HUES64 (cell line): ENCODE measurements around the gene SLC27A5.
"Not testable (repeated sequence)": the region's sequence is repeated elsewhere in the genome, so short reads cannot be mapped to it uniquely, and the experiment has no call there.

Source experiments
- H3K27ac ChIP-seq: 2 replicates; pipeline ENCODE4 v1.7.0; 2013; ENCODE audit warnings: low read depth, low read length, inconsistent platforms
- H3K27me3 ChIP-seq: 2 replicates; pipeline ENCODE4 v1.6.1; 2013; ENCODE audit warnings: mild to moderate bottlenecking, low read length; ENCODE audit not compliant: insufficient read depth
- H3K36me3 ChIP-seq: 2 replicates; pipeline ENCODE4 v1.6.1; 2013; ENCODE audit warnings: mild to moderate bottlenecking, low read length; ENCODE audit not compliant: insufficient read depth
- H3K4me1 ChIP-seq: 2 replicates; pipeline ENCODE4 v1.6.1; 2013; ENCODE audit warnings: mild to moderate bottlenecking, low read length, moderate library complexity; ENCODE audit not compliant: insufficient read depth
- H3K4me3 ChIP-seq: 2 replicates; pipeline ENCODE4 v1.5.1; 2013; ENCODE audit warnings: mild to moderate bottlenecking, low read length, moderate library complexity
- H3K9ac ChIP-seq: 2 replicates; pipeline ENCODE4 v1.6.1; 2013; ENCODE audit warnings: mild to moderate bottlenecking, low read depth, low read length
- H3K9me3 ChIP-seq: 2 replicates; pipeline ENCODE4 v1.6.1; 2013; ENCODE audit warnings: low read depth, low read length; ENCODE audit not compliant: insufficient read depth
- WGBS: fragments of 150-250, 120-280 bp; methylation state at CpG from one replicate; pipeline ENCODE4 v1.1.7; 2013; ENCODE audit warnings: missing lambda C conversion rate; 5-methylcytosine and 5-hydroxymethylcytosine counted together

The SLC27A5 gene

GRCh38 chr19:58471736-58472135 lies 40.1 kb downstream of the SLC27A5 start:
- 96% methylated on average over 39 of the region's 39 CpGs for WGBS

DNA sequence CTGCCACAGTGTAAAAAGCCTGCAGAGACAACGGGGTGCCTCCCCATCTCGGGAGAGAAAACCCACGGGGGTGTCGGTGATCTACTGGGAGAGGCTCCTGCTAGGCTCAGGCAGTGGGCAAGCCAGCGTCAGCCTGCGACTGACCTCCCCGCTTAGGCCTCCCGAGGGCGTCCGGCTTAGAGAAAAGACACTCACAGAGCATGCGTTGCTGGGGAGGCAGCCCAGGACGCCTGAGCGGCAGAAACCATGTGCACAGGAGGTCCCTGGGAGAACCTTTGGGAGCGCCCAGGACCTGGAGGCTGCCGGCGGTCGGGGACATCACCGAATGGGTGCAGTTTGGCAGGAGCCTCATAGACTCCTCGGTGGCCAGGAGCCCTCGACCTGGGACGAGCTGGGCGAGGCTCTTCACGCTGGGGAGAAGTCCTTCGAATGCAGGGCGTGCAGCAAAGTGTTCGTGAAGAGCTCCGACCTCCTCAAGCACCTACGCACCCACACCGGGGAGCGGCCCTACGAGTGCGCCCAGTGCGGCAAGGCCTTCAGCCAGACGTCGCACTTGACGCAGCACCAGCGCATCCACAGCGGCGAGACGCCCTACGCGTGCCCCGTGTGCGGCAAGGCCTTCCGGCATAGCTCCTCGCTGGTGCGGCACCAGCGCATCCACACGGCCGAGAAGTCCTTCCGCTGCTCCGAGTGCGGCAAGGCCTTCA lies 40.8 kb downstream of the SLC27A5 start:
- not testable (repeated sequence) for H3K4me1 ChIP-seq, H3K4me3 ChIP-seq, H3K9me3 ChIP-seq, H3K27me3 ChIP-seq, H3K9ac ChIP-seq, H3K27ac ChIP-seq
- peaks cover 18% of the 10 kb centered on the region; the same call in 1 of the 2 replicates for H3K36me3 ChIP-seq
- 96% methylated on average over 18 of the region's 53 CpGs for WGBS

More at GRCh38 chr19:58471736-58472135, 40.1 kb downstream of the SLC27A5 start:
- no peaks in the 10 kb centered on the region for H3K27me3 ChIP-seq
- no peaks in the 10 kb centered on the region for H3K9me3 ChIP-seq
- H3K4me3 ChIP-seq = no peak overlapping the region
- H3K4me1 ChIP-seq = no peaks in the 10 kb centered on the region
- peaks cover 18% of the 10 kb centered on the region; the same call in 1 of the 2 replicates for H3K36me3 ChIP-seq
- H3K27ac ChIP-seq = no peak overlapping the region
- no peak overlapping the region for H3K9ac ChIP-seq

DNA sequence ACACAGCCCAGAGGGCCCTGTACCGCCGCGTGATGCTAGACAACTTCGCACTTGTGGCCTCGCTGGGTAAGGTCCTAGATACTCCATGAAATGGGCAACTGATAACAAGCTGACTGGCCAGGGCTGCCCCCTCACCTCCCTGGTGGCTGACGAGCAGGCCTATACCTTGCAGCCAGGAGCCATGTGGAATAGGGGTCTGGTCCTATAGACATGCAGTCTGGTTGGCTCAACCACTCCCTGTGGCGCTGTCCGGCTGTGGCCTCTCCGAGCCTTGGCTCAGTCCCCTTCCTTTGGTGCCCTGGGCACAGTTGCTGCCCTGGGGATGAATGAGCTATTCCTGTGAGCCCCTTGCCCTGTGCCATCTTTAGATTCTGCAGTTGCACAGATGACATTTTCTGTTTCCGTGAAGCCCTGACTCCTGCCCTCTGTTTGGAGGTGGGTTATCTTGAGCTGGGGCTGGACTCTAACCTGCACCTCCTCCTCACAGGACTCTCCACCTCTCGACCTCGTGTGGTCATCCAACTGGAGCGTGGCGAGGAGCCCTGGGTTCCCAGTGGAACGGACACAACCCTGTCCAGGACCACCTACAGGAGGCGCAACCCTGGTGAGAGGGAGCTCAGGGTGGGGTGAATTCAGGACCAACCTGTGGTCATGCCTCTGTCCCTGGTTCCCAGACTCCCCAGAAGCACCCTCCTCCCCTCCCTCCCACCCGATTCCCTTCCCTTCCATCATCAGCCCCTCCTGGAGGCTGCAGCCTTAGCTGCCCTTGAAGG lies 42.4 kb downstream of the SLC27A5 start:
- Histone ChIP-seq H3K27me3 (peaks cover 14% of the 10 kb centered on the region), H3K4me3 (no peak overlapping the region), H3K36me3 (peaks cover 18% of the 10 kb centered on the region; the same call in 1 of the 2 replicates), H3K9ac (no peak overlapping the region; the same call in 1 of the 2 replicates), H3K9me3 (no peaks in the 10 kb centered on the region), H3K27ac (no peak overlapping the region), H3K4me1 (no peaks in the 10 kb centered on the region)
- WGBS = 93% methylated on average over 17 of the region's 17 CpGs

GRCh38 chr19:58468216-58468839 lies 43.5 kb downstream of the SLC27A5 start:
- no peaks in the 10 kb centered on the region for H3K4me1 ChIP-seq
- H3K27ac ChIP-seq = no peak overlapping the region
- H3K36me3 ChIP-seq = peaks cover 18% of the 10 kb centered on the region; the same call in 1 of the 2 replicates
- H3K27me3 ChIP-seq = peaks cover 14% of the 10 kb centered on the region
- no peaks in the 10 kb centered on the region for H3K9me3 ChIP-seq
- H3K9ac ChIP-seq = no peak overlapping the region
- H3K4me3 ChIP-seq = peak overlapping the region; percentile 12; the same call in 1 of the 2 replicates
- 67% methylated on average over 5 of the region's 5 CpGs for WGBS

GRCh38 chr19:58466760-58467589 lies 44.8 kb downstream of the SLC27A5 start, which contains the start of gene ZNF324:
Gene ZNF324, plus strand, starts transcription at chr19:58467080. Its CDS starts 2,106 bp downstream, at chr19:58469186.
- Histone ChIP-seq H3K4me3 (peak within 1 kb of the TSS; percentile 79), H3K9me3 (no peaks in the 10 kb centered on the region), H3K27ac (peak within 1 kb of the TSS; percentile 18; the same call in 1 of the 2 replicates), H3K27me3 (peaks cover 14% of the 10 kb centered on the region), H3K36me3 (peaks cover 10% of the 10 kb centered on the region; the same call in 1 of the 2 replicates), H3K4me1 (no peaks in the 10 kb centered on the region), H3K9ac (peak within 1 kb of the TSS; percentile 46)
- under 1% methylated on average over 92 of the region's 92 CpGs for WGBS

DNA sequence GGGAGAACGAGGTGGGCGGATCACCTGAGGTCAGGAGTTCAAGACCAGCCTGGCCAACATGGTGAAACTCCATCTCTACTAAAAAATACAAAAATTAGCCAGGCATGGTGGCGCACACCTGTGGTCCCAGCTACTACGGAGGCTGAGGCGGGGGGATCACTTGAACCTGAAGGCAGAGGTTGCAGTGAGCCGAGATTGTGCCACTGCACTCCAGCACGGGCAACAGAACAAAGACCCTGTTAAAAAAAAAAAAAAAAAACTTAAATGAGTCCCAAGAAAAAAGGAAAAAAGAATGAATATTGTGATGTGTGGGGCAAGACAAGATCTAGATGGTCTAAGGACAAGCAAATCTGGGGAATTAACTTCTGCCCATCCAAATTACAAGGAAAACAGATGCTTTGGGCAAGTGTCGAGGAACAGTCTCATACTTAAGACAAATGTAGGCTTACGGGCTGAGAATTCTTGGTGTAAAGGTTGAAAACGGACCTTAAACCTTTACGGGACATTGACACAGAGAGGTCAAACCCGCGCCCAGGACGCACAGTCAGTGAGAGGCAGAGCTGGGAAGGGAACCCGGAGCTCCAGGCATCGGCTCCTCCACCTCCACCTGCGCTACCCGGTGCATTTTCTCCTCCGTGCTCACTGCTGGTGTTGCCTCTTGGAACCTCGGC lies 45.6 kb downstream of the SLC27A5 start:
- no peak overlapping the region for H3K27ac ChIP-seq
- peaks cover 7% of the 10 kb centered on the region; the same call in 1 of the 2 replicates for H3K36me3 ChIP-seq
- H3K9me3 ChIP-seq = no peaks in the 10 kb centered on the region
- no peak overlapping the region for H3K9ac ChIP-seq
- peaks cover 14% of the 10 kb centered on the region for H3K27me3 ChIP-seq
- WGBS = 46% methylated on average over 20 of the region's 20 CpGs
- H3K4me1 ChIP-seq = no peaks in the 10 kb centered on the region
- H3K4me3 ChIP-seq = peak overlapping the region; percentile 79

GRCh38 chr19:58460039-58460438 lies 51.8 kb downstream of the SLC27A5 start:
- 97% methylated on average over 2 of the region's 2 CpGs for WGBS
- Histone ChIP-seq H3K36me3 (no peaks in the 10 kb centered on the region), H3K4me1 (no peaks in the 10 kb centered on the region), H3K9ac (no peak overlapping the region), H3K4me3 (no peak overlapping the region), H3K27me3 (no peaks in the 10 kb centered on the region), H3K9me3 (no peaks in the 10 kb centered on the region), H3K27ac (no peak overlapping the region)

- Histone ChIP-seq H3K36me3 (no peaks in the 10 kb centered on the region), H3K4me3 (no peak overlapping the region), H3K4me1 (no peaks in the 10 kb centered on the region), H3K27me3 (peaks cover 16% of the 10 kb centered on the region), H3K9me3 (no peaks in the 10 kb centered on the region), H3K27ac (no peak overlapping the region), H3K9ac (no peak overlapping the region)
- WGBS = 97% methylated on average over 35 of the region's 35 CpGs
These were observed 55.7 kb downstream of the SLC27A5 start for GRCh38 chr19:58456111-58456510.

GRCh38 chr19:58455306-58455705 lies 56.5 kb downstream of the SLC27A5 start:
- Histone ChIP-seq H3K27ac (no peak overlapping the region), H3K27me3 (peaks cover 24% of the 10 kb centered on the region), H3K4me3 (no peak overlapping the region), H3K36me3 (no peaks in the 10 kb centered on the region), H3K4me1 (no peaks in the 10 kb centered on the region), H3K9ac (no peak overlapping the region), H3K9me3 (no peaks in the 10 kb centered on the region)
- WGBS = 95% methylated on average over 17 of the region's 21 CpGs

- Histone ChIP-seq H3K9ac (no peak overlapping the region), H3K9me3 (peaks cover 9% of the 10 kb centered on the region), H3K27me3 (peaks cover 31% of the 10 kb centered on the region), H3K4me1 (no peaks in the 10 kb centered on the region), H3K4me3 (no peak overlapping the region), H3K36me3 (no peaks in the 10 kb centered on the region), H3K27ac (no peak overlapping the region)
- WGBS = 91% methylated on average over 6 of the region's 6 CpGs
These were observed 58.0 kb downstream of the SLC27A5 start for GRCh38 chr19:58453743-58454142.
